ENCODE data around the gene TUT1.
A peak's percentile ranks its signal among the peaks of the same experiment; 100 is the strongest.
"Not testable (repeated sequence)": the region's sequence is repeated elsewhere in the genome, so short reads cannot be mapped to it uniquely, and the experiment has no call there.

The TUT1 gene

DNA sequence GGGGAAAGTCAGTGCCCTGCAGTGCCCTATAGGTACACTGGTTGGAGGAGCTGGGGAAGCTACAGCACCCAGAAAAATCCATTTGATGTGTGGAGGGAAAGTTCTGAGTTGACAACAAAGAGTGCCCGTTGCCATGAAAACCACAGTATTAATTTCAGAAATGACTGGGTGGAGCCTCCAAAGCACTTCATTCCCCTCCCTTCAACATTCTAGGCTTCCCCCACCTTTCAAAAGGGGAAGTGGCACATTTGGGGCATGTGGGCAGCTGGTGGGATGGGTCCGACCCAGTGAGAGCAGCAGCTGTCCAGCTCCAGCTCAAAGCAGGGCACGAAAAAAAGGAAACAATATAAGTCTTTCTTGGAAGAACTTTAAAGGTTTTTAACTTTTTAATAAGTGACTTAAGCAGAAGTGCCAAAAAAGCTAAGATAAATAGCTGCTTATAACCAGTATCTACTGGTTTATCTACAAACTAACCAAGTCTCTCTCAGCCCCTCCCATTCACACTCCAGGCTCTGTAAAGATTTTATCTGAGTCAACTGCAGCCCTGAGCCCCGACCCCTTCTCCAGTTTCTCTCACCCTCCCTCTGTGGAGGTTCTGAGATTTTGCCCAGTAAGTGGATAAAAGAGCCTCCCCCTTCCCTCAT, 35.7 kb downstream of the TUT1 start:
- DNase-seq: peak; percentile 87

DNA sequence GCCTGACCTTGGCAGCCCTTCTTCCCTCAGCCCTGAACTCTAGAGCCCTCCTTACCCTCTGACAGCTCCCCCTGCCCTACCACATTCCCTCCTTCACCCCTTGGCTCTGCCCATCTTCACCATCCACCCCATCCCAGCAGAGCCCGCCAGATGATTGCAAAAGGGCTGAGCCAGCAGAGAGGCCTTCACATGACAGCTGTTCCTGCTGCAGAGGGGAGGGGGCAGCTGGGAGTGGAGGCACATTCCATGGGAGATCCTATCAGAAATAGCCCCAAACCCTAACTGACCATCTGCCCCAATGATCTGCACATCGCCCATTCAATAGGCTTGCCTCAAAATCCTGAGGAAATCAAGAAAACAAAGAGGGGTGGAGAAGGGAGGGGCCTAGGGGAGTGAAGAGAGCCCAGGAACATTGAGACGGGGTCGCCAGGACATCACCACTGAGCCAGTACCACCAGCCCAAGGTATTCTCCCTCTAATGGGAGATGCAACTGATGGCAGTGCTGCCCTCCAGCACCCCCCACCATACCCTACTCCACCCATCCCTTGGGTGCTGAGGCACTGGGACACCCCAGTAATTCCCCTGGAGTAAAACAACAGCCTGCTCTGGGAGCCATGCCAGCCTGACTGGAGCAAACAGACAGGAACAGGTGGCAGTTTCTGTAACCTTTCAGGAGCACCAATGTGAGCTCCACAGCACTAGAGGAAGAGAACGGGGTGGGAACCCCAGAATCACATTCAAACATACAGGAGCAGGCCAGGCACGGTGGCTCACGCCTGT, 36.7 kb downstream of the TUT1 start:
- DNase-seq: no peak

GRCh38 chr11:62553839-62554361, 37.4 kb downstream of the TUT1 start:
- peak; percentile 70 for DNase-seq

GRCh38 chr11:62553080-62553838, 38.1 kb downstream of the TUT1 start:
- DNase-seq: peak; percentile 82

GRCh38 chr11:62552485-62553079, 38.7 kb downstream of the TUT1 start:
- DNase-seq: peak; percentile 52

- DNase-seq: not testable (repeated sequence)
These were observed 40.8 kb downstream of the TUT1 start for GRCh38 chr11:62550478-62550877.

DNA sequence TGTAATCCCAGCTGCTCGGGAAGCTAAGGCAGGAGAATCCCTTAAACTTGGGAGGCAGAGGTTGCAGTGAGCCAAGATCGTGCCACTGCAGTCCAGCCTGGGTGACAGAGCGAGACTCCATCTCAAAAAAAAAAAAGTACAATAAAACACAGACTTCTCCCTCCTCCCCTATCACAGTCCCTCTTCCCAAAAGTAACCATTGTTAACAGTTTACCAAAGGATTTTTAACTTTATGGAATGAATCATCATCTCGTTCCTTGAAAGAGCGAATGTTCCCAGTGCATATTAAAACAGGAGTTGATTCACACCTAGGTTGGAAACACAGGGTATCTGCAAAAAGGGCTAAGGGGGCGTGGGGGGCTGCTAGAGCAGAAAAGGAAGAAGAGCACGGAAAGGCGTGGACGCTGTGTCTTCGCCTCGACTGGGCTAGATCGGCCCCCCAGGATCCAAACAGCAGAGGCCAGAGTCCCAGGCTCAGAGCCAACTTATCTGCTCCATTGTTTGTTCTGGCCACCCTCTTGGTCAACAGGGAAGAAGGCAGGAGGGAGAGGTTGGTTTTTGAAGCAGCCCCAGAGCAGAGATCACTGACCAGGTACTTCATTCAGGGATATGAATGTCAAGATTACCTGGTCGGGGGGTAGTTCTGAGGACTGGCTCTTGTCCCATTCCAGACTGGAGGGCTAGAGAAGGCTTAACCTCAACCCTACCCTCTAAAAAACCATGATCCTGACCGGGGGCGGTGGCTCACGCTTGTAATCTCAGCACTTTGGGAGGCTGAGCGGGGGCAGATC, 42.6 kb downstream of the TUT1 start:
- no peak for DNase-seq

- DNase-seq: no peak
These were observed 43.5 kb downstream of the TUT1 start for GRCh38 chr11:62547691-62548281.

GRCh38 chr11:62546929-62547625, 44.2 kb downstream of the TUT1 start:
- DNase-seq: no peak

DNA sequence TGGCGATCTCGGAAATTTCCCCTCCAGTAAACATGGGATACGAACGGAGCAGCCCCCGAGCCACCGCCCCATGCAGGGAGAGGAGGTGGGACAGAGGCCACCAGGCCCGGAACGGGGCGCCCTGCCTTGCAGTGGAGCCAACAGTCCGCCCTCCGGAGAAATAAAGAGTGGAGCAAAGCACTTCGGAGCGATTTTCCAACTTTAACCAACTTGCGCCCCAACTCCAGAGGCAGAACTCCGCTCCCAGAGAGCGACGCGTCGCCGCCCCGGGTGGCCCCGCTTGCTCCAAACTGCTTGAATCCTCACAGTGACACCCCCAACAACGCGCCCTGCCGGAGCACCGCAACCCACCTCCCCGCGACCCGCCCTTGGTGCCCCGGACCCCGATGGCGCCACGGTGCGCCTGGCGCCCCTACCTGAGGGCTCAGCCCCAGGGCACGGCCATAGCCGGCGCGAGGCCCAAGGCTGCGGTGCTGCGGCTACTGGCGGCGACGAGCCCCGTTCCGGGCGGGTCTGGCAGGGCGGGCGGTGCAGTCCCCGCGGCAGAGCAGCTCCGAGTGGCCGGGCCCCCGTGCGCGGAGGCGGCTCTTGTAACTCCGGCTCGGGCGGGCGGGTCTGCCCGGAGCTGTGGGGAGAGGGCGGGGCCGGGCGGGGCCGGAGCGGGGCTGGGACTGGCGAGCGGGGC, 44.9 kb downstream of the TUT1 start, which contains the start of gene AHNAK:
Gene AHNAK (minus strand): TSS at position 563 of the 685 bp plus-strand sequence. CDS start 10,708 bp downstream, outside the sequence.
- DNase-seq: peak; percentile 82

DNA sequence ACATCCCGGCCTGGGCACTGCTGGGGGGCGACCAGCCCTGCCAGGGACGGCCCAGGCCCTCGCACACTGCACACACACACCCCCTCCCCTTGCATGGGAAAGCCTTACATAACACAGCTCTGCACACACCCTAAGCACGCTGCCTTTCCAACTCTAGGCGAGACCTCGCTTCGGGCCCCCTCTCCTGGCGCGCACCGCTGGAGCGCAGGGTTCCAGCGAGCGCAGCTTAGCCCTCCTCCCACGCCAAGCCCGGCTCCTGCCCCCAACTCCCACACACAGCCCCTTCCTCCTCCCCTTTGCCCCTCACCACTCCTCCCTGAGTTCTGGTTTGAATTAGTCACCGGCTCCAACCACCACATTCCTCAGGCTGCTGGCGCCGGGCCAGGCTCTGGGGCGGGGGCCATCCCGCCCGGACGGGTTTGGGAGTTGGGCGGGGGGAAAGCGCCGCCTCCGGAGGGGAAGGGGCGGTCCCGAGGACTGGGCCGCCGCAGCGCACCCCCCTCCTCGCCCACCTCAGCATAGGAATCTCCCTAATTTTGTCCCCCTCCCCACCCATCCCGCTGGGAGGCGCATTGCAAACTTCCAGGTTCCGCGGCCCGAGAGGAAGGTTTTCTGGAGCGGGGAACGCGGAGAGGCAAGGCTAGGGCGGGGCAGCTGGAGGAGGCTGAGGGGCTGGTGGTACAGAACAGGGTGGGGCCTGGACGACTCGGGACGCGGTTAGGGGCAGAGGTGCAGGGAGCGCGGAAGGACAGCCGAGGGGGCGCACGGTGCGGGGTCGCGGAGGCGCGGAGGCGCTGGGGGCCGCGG, 45.7 kb downstream of the TUT1 start:
- DNase-seq: peak; percentile 56

GRCh38 chr11:62544581-62545436, 46.5 kb downstream of the TUT1 start:
- DNase-seq: peak; percentile 49

- DNase-seq: no peak
These were observed 47.5 kb downstream of the TUT1 start for GRCh38 chr11:62543680-62544444.

GRCh38 chr11:62542750-62543567, 48.4 kb downstream of the TUT1 start:
- peak; percentile 76 for DNase-seq

DNA sequence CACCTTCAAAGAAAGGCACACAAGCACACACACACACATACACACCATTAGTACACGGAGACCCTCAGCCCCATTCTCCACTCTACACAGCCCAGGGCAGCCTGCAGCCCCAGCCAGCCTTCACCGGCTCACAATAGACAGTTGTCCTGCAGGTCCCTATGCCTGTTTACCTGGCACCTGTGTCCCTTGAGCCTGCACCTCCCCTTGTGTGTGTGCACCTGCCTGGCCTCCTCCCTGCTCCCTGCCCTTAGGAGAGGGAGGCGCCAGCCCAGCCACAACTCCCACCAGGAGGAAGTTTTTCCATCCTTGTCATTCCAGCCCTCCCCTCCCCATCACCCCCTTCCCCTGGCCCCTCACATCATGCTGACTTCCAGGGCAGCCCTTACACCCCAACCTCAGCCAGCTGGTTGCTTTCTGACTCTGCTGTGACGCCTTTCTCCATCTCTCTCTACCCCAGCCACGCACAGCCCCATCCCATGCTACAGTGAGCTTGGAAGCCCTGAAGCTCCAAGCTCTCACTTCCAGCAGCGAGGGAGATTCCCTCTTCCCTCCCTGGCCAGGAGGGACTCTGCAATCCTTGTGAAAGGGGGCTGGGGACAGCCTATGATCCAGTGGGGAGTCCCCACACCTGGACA, 49.1 kb downstream of the TUT1 start:
- no peak for DNase-seq

All from CD4-positive, alpha-beta T cell treated with Interferon gamma for 1 hour (primary cell).